HPDE6-E6E7 (cell line): ENCODE measurements around the gene ARHGAP26.
A peak's percentile ranks its signal among the peaks of the same experiment; 100 is the strongest.
"Not testable (repeated sequence)": the region's sequence is repeated elsewhere in the genome, so short reads cannot be mapped to it uniquely, and the experiment has no call there.

ENCODE experiments used
- DNase-seq: peaks from one replicate; pipeline ENCODE4 v3.0.0; 2011; ENCODE audit warnings: missing footprints; ENCODE audit errors: extremely low spot score

ARHGAP26 gene

DNA sequence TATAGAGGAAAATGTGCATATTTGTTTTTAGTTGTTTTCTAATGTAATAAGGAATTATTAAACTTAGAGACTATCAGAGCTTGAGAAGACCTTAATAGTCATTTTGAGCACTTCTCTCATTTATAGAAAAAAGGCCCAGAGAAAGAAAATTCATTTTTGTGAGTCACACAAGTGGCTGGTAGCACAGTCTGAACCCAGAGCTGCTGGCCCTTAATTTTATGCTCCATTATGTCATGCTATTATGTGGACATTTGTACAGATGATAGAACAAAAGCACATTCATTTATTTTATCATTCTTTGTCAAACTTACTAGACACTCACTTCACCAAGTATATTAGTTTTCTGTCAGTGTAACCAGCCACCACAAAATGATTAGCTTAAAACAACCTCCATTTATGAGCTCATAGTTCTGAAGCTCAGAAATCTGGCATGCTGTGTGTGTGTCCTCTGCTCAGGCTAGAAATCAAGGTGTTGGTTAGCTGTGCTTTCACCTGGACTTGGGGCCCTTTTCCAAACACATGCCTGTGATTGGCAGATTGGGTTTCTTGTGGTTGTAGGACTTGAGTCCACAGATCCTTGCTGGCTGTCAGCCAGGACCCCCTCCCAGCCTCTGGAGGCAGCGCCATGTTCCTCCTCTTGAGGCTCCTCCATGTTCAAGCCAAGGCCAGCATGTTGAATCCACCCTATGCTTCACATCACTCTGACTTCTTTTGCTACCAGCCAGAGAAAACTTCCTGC, 188.9 kb downstream of the ARHGAP26 start:
- no peak for DNase-seq

GRCh38 chr5:142959683-142960657, 189.8 kb downstream of the ARHGAP26 start:
- DNase-seq = peak; percentile 63

DNA sequence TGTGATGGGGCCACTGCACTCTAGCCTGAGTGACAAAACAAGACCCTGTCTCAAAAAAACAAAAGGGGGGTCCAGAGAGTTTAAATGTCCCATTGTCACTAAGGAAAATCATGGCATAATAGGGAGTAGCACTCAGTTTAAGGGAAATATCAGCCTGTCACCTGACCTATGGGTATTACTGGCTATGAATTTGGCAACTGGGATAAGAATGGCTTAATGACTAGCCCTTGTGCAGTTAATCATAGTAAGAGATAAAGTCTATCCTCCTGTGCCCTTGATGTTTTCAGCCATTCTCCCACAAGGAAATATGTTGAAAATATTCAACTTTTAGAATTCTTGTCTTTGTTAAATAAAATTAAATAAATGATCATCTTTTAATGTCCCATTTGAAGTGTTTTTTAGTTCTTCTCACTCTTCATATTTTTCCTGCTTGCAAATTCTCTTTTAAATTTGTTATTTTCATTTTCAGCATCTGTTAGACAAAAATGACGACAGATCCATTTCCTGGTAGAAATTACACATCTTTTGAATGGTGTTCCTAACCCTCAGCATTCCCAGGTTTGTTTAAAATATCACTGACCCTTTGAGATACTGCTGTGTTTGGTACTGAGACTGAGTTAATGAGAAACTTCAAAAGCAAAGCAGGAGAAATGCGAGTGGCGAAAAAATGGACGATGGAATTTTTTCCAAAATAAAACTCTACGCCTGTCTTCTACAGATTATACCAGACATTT, 191.4 kb downstream of the ARHGAP26 start:
- DNase-seq = no peak

- no peak for DNase-seq
Observed at GRCh38 chr5:142962174-142962533, 192.0 kb downstream of the ARHGAP26 start.

DNA sequence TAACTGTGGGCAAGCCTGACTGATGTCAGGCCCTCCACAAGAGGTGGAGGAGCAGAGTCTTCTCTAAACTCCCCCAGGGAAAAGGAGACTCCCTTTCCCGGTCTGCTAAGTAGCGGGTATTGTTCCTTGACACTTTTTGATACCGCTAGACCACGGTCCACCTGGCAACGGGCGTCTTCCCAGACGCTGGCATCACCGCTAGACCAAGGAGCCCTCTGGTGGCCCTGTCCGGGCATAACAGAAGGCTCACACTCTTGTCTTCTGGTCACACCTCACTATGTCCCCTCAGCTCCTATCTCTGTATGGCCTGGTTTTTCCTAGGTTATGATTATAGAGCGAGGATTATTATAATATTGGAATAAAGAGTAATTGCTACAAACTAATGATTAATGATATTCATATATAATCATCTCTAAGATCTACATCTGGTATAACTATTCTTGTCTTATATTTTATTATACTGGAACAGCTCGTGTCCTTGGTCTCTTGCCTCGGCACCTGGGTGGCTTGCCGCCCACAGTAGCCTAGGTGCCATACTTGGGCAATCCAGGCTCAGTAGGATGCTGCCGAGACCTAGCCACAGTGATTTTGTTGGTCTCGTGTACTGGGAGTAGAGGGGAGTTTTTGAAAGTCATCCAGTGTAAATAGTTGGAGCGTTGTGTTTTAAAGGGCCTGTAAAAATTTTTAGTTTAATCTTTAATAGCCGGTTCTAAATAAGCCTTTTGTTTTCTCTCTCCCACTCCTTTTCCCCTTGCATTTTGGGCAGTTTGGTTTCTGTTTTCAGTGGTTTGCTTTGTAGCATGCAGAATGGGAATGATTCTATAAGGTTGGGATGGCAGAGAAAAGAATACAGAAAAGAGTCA, 195.3 kb downstream of the ARHGAP26 start:
- not testable (repeated sequence) for DNase-seq

- no peak for DNase-seq
Observed at GRCh38 chr5:142966121-142966420, 195.9 kb downstream of the ARHGAP26 start.

GRCh38 chr5:142969186-142969585, 199.0 kb downstream of the ARHGAP26 start:
- DNase-seq = no peak

GRCh38 chr5:142969624-142970439, 199.7 kb downstream of the ARHGAP26 start:
- no peak for DNase-seq

GRCh38 chr5:142970440-142971030, 200.4 kb downstream of the ARHGAP26 start:
- no peak for DNase-seq

GRCh38 chr5:142971303-142972013, 201.3 kb downstream of the ARHGAP26 start:
- DNase-seq = no peak

DNA sequence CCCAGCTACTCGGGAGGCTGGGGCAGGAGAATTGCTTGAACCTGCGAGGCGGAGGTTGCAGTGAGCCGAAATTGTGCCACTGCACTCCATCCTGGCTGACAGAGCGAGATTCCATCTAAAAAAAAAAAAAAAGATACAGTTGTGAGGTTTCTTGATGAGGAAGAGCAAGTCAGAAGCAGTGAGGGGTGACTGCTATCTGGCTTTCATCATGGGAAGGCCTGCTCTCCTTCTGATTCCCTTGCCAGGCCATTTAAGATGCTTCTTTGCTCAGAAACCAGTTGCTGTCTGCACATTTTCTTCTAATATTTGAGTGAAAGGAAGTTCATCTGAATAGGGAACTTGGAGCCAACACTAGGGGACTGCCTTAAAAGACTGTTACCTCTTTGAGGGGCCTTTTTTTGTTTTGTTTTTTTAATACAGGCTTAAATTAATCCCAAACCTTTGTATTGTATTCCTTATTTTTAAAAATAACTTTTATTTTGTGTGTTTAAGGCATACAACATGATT, 201.9 kb downstream of the ARHGAP26 start:
- DNase-seq = no peak

- DNase-seq = no peak
Observed at GRCh38 chr5:142973932-142974331, 203.8 kb downstream of the ARHGAP26 start.

GRCh38 chr5:142974409-142974808, 204.2 kb downstream of the ARHGAP26 start:
- DNase-seq = no peak

- DNase-seq = no peak
Observed at GRCh38 chr5:142976861-142977260, 206.7 kb downstream of the ARHGAP26 start.

DNA sequence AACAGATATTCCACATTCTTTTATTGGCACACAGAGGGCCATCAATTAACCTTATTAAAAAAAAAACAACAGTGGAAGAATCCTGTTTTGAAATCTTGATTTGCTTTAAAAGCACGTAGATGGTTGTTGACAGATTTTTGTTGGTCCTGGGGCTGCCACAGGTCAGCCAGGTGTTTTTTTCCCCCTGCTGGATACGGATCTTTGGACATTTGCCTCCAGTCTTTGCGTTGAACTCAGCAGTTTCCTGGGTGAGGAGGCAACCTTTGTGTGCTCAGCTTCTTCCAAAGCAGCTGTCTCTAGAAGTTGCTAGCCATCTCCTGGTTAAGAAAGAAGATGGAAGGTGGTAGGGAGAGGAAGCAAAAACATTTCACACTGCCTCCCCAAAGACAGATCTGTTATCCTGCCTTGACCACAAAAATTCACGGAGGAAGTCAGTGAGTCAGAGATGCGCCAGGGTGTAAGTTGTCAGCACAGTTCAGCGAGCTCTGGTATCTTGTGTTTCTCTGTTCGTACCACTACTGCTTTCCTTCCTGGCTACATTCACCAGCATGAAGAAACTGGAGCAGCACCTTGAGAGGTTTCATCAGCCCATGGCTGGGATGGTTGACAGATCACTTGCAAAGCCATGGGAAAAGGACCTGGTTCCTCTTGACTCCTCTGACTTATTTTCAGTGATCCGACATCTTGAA, 207.3 kb downstream of the ARHGAP26 start:
- DNase-seq = peak; percentile 74

DNA sequence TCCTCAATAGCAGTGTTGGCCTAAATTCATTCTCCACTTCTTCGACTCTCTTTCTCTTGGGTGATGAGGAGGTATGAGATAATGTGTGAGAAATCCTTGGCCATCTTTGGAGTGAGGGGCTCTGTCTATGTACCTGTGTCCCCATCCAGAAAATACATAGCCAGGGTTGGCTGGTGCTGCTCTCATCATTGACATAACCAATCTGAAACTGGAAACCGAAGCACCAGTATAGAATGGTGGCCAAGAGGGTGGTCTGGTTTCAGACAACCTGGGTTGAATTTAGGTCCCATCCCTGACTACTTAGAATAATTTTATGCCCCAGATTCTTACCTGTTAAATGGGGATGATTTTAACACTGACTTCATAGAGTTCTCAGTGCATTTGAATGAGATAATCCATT, 208.1 kb downstream of the ARHGAP26 start:
- no peak for DNase-seq

- no peak for DNase-seq
Observed at GRCh38 chr5:142978726-142979125, 208.5 kb downstream of the ARHGAP26 start.

- DNase-seq = no peak
Observed at GRCh38 chr5:142979636-142980035, 209.5 kb downstream of the ARHGAP26 start.

DNA sequence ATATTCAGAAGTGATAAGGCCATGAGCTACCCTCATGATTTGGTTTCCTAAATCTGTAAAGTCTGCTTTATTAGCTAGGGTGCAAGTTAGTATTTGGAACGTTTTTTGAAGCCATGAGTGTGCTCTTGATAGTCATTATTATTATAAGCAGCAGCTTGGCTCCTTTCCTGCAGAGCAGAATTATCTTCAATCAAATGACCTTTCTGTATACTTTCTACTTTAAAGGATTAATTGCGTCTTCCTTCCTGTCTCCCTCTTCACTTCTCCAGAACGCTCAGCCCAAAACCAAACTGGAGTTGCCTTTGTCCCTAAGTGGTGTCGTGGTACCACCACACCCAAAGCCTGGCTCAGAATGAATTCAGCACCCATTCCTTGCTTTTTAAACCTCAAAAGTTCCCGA, 211.3 kb downstream of the ARHGAP26 start:
- no peak for DNase-seq
